AG08395 (cell line): Measurements from ENCODE around the gene ADARB2.
"Not testable (repeated sequence)": the region's sequence is repeated elsewhere in the genome, so short reads cannot be mapped to it uniquely, and the experiment has no call there.

Source experiments
- DNase-seq: peaks from one replicate; pipeline ENCODE4 v3.0.0; 2012; ENCODE audit warnings: mixed read lengths, low spot score

Gene ADARB2

GRCh38 chr10:1642600-1643160 lies 94.6 kb downstream of the ADARB2 start:
- DNase-seq: no peak

GRCh38 chr10:1641402-1641801 lies 95.9 kb downstream of the ADARB2 start:
- DNase-seq: no peak

GRCh38 chr10:1638889-1639419 lies 98.4 kb downstream of the ADARB2 start:
- no peak for DNase-seq

- no peak for DNase-seq
Measured at GRCh38 chr10:1635340-1635739, 102.0 kb downstream of the ADARB2 start.

GRCh38 chr10:1634239-1634638 lies 103.1 kb downstream of the ADARB2 start:
- no peak for DNase-seq

GRCh38 chr10:1633783-1634182 lies 103.5 kb downstream of the ADARB2 start:
- DNase-seq: no peak

GRCh38 chr10:1632596-1632995 lies 104.7 kb downstream of the ADARB2 start:
- no peak for DNase-seq

GRCh38 chr10:1632141-1632540 lies 105.2 kb downstream of the ADARB2 start:
- DNase-seq: no peak

- no peak for DNase-seq
Measured at GRCh38 chr10:1631282-1631681, 106.0 kb downstream of the ADARB2 start.

GRCh38 chr10:1630304-1630703 lies 107.0 kb downstream of the ADARB2 start:
- DNase-seq: no peak

GRCh38 chr10:1629326-1630198 lies 107.8 kb downstream of the ADARB2 start:
- DNase-seq: no peak

GRCh38 chr10:1628757-1629156 lies 108.6 kb downstream of the ADARB2 start:
- no peak for DNase-seq

- DNase-seq: no peak
Measured at GRCh38 chr10:1627945-1628344, 109.4 kb downstream of the ADARB2 start.

GRCh38 chr10:1626835-1627234 lies 110.5 kb downstream of the ADARB2 start:
- DNase-seq: no peak

- DNase-seq: no peak
Measured at GRCh38 chr10:1626410-1626809, 110.9 kb downstream of the ADARB2 start.

GRCh38 chr10:1625731-1626130 lies 111.6 kb downstream of the ADARB2 start:
- no peak for DNase-seq

- no peak for DNase-seq
Measured at GRCh38 chr10:1625079-1625478, 112.2 kb downstream of the ADARB2 start.

- no peak for DNase-seq
Measured at GRCh38 chr10:1624240-1624639, 113.1 kb downstream of the ADARB2 start.

GRCh38 chr10:1620803-1621202 lies 116.5 kb downstream of the ADARB2 start:
- DNase-seq: no peak

- DNase-seq: not testable (repeated sequence)
Measured at GRCh38 chr10:1617376-1618317, 119.7 kb downstream of the ADARB2 start.

- not testable (repeated sequence) for DNase-seq
Measured at GRCh38 chr10:1616701-1617100, 120.6 kb downstream of the ADARB2 start.
